ENCODE data around the gene POTED.
"Not testable (repeated sequence)": the region's sequence is repeated elsewhere in the genome, so short reads cannot be mapped to it uniquely, and the experiment has no call there.

The POTED gene

DNA sequence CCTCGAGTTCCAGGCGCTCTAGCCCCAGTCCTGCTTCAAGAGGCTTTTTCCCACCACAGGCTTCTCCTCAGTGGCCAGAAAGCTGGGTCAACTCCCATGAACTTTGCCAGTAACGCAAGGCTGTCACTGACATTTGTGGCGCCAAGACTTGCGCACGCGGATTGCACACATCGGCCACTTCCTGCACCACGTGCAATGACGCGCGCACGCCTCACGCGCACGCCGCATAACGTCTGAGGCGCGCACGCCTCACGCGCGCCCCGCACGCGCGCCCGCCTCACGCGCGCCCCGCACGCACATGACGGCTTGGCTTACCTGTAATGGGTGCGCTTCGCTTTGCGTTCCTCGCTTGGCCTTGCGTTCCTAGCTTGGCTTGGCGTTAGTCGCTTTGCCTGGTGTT is at the start of gene POTED:
TSS of gene POTED (plus strand) at position 301 of the 400 bp plus-strand sequence. CDS start 452 bp downstream, outside the sequence.
- DNase-seq (ENCODE audit: low spot score) = not testable (repeated sequence)

DNA sequence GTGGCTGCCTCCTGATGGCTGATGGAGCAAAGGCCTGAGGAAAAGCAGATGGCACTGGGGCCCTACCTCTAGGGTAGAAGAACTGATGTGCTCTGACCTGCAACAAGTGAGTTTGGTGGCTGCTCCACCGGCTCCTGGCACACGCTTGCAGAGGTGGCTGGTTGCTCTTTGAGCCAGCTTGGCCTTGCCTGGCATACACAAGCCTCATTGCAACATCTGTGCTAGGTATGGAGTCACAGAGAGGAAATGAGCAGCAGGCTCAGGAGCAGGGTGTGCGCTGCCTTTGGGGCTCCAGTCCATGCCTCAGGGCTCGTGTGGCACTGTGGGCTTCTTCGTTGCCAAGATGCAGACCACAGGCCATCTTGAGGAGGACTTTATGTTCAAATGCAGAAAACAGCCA is 40.5 kb downstream of the POTED start:
- not testable (repeated sequence) for DNase-seq (ENCODE audit: low spot score)

DNA sequence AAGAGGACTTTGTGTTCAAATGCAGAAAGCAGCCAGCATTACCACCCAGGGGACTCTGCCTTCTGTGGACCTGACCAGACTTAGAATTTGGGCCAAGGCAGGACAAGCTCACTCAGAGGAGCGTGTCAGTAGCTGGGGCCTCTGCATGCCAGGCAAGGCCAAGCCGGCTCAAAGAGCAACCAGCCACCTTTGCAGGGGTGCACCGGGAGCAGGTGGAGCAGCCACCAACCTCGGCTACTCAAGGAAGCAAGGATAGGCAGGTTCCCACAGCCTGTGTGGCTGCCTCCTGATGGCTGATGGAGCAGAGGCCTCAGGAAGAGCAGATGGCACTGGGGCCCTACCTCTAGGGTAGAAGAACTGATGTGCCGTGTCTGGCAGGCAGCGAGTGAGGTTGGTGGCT is 42.2 kb downstream of the POTED start:
- DNase-seq (ENCODE audit: low spot score) = not testable (repeated sequence)

Measured in GM03348 (cell line).